BJ (cell line): ENCODE measurements around the gene GJB5. TPM values are rescaled to one million over a fixed set of nuclear protein-coding genes. Genes with fewer than 3 reads are reported as not detected.

Source experiments
- CTCF ChIA-PET: fragments of 350-600 bp; formaldehyde crosslinking; extraction: SDS; loops from one replicate; lab custom pipeline; 2021; ENCODE audit warnings: antibody characterized with exemption, inconsistent platforms; lab: Yijun Ruan, JAX
- POLR2A ChIA-PET: fragments of 300-600 bp; sonication (Branson Sonifier 250); formaldehyde crosslinking; extraction: SDS; loops from one replicate; lab custom pipeline; 2021; ENCODE audit warnings: antibody characterized with exemption; lab: Charles Lee
- DNase-seq: peaks from one replicate; pipeline ENCODE4 v3.0.0-alpha.2; 2011; ENCODE audit warnings: low read depth
- H3K27me3 ChIP-seq: 2 replicates; pipeline ENCODE4 v1.6.0; 2011; ENCODE audit warnings: low read length; ENCODE audit not compliant: control insufficient read depth, insufficient read depth
- H3K36me3 ChIP-seq: 2 replicates; pipeline ENCODE4 v1.5.1; 2011; ENCODE audit warnings: low read length; ENCODE audit not compliant: control insufficient read depth, insufficient read depth
- H3K4me3 ChIP-seq: 2 replicates; pipeline ENCODE4 v1.5.1; 2011; ENCODE audit warnings: low read depth, mild to moderate bottlenecking, control low read depth, low read length
- polyA plus RNA-seq: library from polyadenylated mRNA; depleted of rRNA; stranded (reverse); fragments of >200 nt; gene quantifications from 2 replicates; pipeline ENCODE4 v1.2.3, GENCODE V29; 2011
- TF ChIP-seq, protein P1 (sequence below): IDR thresholded peaks from 2 replicates; pipeline ENCODE4 v1.5.1; 2011; ENCODE audit warnings: low read depth, mild to moderate bottlenecking, control low read depth, inconsistent platforms, low read length, moderate library complexity; ENCODE audit not compliant: insufficient read depth

Gene GJB5
- polyA plus RNA-seq, 1 experiment, result not detected

DNA sequence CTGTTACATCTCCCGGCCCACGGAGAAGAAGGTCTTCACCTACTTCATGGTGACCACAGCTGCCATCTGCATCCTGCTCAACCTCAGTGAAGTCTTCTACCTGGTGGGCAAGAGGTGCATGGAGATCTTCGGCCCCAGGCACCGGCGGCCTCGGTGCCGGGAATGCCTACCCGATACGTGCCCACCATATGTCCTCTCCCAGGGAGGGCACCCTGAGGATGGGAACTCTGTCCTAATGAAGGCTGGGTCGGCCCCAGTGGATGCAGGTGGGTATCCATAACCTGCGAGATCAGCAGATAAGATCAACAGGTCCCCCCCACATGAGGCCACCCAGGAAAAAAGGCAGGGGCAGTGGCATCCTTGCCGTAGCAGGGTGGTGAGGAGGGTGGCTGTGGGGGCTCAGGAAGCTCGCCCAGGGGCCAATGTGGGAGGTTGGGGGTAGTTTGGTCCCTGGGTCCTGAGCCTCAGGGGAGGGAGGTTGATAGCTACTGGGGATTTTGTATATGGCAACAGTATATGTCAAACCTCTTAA lies 7.0 kb downstream of the GJB5 start:
- H3K36me3 ChIP-seq, result no peaks in the 10 kb centered on the region
- no peak overlapping the region for H3K4me3 ChIP-seq
- DNase-seq, result no peak
- TF ChIP-seq, protein P1, sequence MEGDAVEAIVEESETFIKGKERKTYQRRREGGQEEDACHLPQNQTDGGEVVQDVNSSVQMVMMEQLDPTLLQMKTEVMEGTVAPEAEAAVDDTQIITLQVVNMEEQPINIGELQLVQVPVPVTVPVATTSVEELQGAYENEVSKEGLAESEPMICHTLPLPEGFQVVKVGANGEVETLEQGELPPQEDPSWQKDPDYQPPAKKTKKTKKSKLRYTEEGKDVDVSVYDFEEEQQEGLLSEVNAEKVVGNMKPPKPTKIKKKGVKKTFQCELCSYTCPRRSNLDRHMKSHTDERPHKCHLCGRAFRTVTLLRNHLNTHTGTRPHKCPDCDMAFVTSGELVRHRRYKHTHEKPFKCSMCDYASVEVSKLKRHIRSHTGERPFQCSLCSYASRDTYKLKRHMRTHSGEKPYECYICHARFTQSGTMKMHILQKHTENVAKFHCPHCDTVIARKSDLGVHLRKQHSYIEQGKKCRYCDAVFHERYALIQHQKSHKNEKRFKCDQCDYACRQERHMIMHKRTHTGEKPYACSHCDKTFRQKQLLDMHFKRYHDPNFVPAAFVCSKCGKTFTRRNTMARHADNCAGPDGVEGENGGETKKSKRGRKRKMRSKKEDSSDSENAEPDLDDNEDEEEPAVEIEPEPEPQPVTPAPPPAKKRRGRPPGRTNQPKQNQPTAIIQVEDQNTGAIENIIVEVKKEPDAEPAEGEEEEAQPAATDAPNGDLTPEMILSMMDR, result no peak
- POLR2A ChIA-PET, result no interaction called here
- no peaks in the 10 kb centered on the region; the same call in none of the 2 replicates for H3K27me3 ChIP-seq
- CTCF ChIA-PET, result interaction anchor here (1.2 kb wide), 1 partner anchor 104 kb away, joined by 3 read pairs; no protein-coding TSS in a partner anchor

DNA sequence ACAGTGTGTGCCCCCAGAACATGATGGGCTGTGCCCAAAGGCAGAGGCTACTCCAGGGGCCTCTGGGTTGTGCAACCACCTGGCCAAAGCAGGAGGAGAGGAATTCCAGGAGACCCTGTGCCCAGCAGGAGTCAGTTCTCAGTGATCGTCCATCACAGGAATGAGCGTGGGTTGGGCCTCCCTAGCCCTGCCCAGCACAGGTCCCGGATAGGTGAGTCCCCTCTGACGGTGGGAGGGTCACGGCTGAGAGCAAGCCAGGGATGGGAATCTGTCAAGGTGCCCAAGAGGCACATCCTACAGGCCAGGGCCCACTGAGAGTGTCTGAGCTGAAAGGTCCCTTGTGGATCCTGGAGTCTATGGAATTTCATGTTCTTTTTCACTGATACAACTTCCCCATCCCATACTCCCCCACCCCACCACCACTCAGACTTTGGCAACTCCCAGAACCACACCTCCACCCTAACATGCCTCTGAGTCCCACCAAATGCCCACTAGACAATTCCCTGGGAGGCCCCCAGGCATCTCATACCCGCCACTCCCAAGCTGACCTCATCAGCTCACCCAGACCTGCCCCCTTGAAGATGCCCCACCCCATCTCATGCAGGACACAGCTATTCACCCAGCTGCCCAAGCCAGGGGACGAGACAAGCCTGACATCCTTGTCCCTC lies 7.8 kb downstream of the GJB5 start:
- no peak overlapping the region for H3K4me3 ChIP-seq
- CTCF ChIA-PET, result interaction anchor here (1.2 kb wide), 1 partner anchor 104 kb away, joined by 3 read pairs; no protein-coding TSS in a partner anchor
- TF ChIP-seq, protein P1, result no peak
- no peaks in the 10 kb centered on the region for H3K36me3 ChIP-seq
- no peak for DNase-seq
- no peaks in the 10 kb centered on the region; the same call in none of the 2 replicates for H3K27me3 ChIP-seq
- POLR2A ChIA-PET, result no interaction called here

DNA sequence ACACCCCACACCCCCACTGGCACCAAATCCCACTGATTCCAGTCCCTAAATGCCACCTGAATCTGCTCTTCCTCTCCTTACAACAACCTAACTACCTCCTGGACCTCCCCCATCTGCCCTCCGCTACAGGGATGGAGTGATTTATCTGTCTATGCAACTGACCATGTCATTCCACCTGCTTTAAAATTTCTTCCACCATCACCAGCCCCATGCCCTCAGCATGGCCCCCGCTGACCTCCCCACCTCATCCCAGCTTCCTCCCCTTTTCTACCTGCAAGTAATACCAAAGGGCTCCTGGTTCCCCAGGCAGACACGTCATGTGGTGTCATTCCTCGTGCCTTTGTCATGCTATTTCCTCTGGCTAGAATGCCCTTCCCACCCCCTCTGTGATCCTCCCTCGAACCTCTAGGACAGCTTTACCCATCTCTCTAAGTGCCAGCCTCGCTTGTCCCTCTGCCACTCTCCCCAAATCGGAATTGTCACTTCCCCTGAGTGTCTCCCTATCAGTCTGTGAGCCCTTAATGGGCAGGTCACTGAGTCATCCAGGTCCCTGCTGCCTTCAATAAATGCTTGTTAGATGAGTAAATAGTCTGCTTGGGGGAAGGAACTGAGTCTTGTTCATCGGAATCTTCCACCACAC lies 8.4 kb downstream of the GJB5 start:
- H3K36me3 ChIP-seq, result no peaks in the 10 kb centered on the region
- H3K4me3 ChIP-seq, result no peak overlapping the region
- TF ChIP-seq, protein P1, result no peak
- H3K27me3 ChIP-seq, result no peaks in the 10 kb centered on the region; the same call in none of the 2 replicates
- DNase-seq, result no peak
- ChIA-PET CTCF (no interaction called here), POLR2A (no interaction called here)

DNA sequence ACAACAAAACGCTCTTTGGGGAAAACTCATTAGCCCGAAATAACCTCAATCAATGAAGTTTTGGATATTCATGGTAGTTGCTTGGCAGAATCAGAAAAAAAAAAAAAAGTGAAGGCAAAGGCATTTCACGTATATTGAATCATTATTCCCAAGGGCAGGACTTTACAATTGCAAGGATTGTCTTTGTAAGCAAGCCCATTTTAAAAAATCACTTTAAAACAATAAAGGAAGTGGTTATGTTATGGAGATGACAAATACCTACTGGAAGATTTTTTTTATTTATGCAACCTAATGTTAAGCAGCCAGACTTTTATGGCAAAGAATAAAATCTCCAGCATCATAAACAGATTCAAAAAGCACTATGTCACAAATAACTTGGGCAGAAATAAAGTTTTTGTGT lies 14.0 kb downstream of the GJB5 start:
- CTCF ChIA-PET, result no interaction called here
- POLR2A ChIA-PET, result no interaction called here
- DNase-seq, result no peak

More for the DNA sequence above, 14.0 kb downstream of the GJB5 start:
- H3K36me3 ChIP-seq, result no peaks in the 10 kb centered on the region
- peaks cover 4% of the 10 kb centered on the region; the same call in 1 of the 2 replicates for H3K27me3 ChIP-seq
- H3K4me3 ChIP-seq, result no peak overlapping the region
- TF ChIP-seq, protein P1, result no peak
